Fibroblast of mammary gland (primary cell): ENCODE results near the gene CRISPLD2.

Experiments used
- DNase-seq: peaks from one replicate; pipeline ENCODE4 v3.0.0-alpha.2; 2010; ENCODE audit warnings: low read depth
- H3K4me3 ChIP-seq: 2 replicates; pipeline ENCODE4 v1.5.1; 2011; ENCODE audit warnings: low read depth, mild to moderate bottlenecking, low read length, moderate library complexity; ENCODE audit not compliant: control insufficient read depth
- TF ChIP-seq, protein P1 (sequence below): conservative IDR thresholded peaks from 2 replicates; pipeline ENCODE4 v1.5.1; 2011; ENCODE audit warnings: low read depth, low read length, inconsistent platforms; ENCODE audit not compliant: control insufficient read depth, insufficient read depth

The CRISPLD2 gene

DNA sequence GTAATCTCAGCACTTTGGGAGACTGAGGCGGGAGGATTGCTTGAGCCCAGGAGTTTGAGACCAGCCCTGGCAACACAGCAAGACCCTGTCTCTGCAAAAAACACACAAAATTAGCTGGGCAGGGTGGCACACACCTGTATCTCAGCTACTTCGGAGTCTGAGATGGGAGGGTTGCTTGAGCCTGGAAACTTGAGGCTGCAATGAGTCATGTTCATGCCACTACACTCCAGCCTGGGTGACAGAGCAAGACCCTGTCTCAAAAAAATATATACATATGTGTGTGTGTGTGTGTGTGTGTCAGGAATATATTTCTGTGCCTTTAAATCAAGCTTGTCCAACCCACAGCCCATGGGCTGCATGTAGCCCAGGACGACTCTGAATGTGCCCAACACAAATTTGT lies 55.2 kb downstream of the CRISPLD2 start:
- DNase-seq: no peak
- TF ChIP-seq, protein P1, sequence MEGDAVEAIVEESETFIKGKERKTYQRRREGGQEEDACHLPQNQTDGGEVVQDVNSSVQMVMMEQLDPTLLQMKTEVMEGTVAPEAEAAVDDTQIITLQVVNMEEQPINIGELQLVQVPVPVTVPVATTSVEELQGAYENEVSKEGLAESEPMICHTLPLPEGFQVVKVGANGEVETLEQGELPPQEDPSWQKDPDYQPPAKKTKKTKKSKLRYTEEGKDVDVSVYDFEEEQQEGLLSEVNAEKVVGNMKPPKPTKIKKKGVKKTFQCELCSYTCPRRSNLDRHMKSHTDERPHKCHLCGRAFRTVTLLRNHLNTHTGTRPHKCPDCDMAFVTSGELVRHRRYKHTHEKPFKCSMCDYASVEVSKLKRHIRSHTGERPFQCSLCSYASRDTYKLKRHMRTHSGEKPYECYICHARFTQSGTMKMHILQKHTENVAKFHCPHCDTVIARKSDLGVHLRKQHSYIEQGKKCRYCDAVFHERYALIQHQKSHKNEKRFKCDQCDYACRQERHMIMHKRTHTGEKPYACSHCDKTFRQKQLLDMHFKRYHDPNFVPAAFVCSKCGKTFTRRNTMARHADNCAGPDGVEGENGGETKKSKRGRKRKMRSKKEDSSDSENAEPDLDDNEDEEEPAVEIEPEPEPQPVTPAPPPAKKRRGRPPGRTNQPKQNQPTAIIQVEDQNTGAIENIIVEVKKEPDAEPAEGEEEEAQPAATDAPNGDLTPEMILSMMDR: no peak
- H3K4me3 ChIP-seq: no peak overlapping the region

DNA sequence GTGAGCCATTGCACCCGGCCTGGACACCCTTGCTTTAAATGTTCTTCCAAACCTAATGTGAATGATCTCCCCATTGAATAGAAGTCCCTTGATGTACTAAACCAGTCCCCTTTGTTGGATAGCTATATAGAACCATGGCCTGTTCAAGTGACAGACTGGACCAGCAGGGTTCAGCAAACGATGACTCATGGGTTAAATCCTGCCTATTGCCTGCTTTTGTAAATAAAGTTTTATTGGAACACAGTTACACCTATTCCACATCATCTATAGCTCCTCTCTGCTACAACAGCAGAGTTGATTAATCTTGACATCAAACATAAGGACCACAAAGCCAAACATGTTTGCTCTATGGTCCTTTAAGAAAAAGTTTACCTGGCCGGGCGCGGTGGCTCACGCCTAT lies 56.1 kb downstream of the CRISPLD2 start:
- no peak for DNase-seq
- H3K4me3 ChIP-seq: no peak overlapping the region
- TF ChIP-seq, protein P1: no peak

DNA sequence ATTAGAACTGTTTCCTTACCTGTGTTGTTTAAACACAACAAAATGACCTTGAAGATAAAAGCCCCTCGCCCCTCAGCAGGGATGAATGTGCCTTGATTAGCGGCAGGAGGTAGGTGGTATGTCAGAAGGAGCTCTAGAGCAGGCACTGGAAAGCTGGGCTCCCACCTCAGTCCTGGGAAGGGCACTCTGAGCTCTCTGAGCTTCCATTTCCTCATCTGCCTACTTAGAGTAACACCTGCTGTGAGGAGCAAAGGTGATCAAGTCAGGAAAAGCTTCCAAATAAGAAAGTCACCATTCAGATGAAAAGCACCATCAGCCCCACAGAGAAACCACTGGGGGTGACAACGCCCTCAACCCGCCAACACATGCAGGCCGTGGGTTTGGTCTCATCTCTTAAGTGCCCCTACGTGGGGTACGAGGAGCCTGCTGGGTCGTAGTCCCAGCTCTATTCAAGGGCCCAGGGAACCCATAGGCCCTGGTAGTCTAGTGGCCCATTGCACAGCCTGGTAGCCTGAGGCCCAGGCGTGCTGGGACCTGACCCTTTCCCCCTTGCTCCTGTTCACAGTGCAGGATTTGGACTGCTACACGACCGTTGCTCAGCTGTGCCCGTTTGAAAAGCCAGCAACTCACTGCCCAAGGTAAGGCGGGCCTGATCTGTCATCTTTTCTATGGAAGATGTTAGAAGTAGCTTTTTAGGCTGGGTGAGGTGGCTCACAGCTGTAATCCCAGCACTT lies 57.3 kb downstream of the CRISPLD2 start:
- TF ChIP-seq, protein P1: no peak
- H3K4me3 ChIP-seq: no peak overlapping the region
- DNase-seq: no peak

DNA sequence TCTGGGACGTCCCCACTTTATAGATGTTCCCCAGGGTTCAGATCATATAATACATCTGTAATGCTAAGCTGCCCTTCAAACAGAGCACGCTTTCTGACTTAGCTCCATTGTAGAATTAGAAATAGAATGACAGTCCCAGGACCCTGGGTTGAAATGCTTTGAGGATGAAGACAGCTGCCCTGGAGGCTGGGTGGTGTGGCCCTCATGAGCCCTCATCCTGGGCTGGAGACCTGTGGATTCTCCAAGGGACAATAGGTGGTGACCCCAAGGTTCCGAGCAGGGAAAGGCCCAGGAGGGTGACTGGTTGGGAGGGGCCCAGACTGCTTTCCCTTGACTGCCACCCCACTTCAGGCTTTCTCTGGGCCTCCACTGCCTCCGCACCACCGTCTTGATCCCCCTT lies 59.0 kb downstream of the CRISPLD2 start:
- TF ChIP-seq, protein P1: no peak
- no peak overlapping the region for H3K4me3 ChIP-seq
- DNase-seq: no peak

DNA sequence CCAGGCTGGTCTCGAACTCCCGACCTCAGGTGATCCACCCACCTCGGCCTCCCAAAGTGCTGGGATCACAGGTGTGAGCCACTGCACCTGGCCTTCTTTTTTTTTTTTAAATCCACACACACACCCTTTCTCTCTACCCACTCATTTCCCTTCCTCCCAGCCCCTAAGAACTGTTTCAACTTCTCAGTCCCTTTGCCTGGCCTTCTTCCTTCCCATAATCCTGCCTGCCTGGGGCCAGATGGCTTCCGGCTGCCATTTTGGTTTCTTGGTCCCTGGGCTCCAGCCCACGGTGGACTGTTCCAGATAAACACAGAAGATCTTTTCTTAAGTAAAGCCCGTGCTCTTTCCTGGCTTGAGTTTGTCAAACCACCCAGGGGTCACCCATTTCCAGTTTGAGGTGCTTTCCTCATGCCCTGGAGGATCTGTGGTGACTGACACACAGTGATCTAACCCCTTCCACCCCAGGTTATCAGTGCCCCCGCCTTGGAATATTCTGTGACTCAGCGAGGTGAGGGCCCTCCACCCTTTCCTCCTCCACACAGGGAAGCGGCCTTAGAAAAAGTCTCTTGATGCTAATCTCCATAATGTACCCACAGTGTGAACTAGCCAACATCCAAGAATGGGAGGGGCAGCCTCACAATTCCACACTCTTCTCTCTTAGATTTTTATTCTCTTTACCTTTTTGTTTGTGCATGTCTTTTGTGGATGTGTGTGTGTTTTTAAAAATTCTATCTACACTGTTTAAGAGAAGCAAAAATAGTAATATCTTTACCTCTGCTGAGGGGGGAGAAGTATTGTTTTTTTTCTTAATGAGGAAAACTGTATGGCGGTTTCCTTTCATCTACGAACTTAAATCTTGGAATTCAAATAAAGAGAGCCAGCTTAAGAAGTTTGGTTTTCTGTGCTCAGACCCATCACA lies 60.0 kb downstream of the CRISPLD2 start:
- no peak for DNase-seq
- H3K4me3 ChIP-seq: no peak overlapping the region
- TF ChIP-seq, protein P1: no peak

DNA sequence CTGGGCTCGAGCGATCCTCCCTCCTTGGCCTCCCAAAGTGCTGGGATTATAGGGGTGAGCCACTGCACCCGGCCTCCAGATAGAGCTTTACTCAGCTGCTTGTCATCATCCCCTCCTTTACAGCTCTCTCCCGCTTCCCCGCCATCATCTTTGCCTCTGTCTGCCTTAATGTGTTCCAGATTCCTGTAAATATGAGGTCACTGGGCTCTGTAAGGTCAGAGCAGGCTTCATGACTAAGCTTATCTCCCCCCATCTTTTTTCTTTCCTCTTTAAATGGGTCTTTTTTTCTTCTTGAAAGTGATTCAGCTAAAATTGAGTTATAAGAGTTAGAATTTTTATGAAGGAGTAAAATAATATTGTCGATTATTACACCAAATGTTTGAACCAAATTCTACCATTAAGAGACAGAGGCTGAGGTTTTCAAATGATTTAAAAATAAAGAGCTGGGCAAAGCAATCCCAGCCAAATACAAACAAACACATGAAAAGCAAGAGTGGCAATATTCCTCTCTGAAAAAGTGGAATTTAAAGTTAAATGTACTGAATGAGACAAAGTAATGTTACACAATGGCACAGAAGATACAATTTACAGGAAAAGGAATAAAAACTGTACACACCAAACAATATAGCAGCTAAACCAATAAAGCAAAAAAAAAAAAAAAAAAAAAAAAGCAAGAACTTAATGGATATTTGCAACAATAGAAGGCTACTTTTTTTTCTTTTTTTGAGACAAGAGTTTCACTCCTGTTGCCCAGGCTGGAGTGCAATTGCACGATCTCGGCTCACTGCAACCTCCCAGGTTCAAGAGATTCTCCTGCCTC lies 62.1 kb downstream of the CRISPLD2 start:
- TF ChIP-seq, protein P1: no peak
- peak; percentile 98 for DNase-seq

More for the DNA sequence above, 62.1 kb downstream of the CRISPLD2 start:
- H3K4me3 ChIP-seq: no peak overlapping the region
